ENCODE results near the gene CA4. TPM values are rescaled to one million over a fixed set of nuclear protein-coding genes. Genes with fewer than 3 reads are reported as not detected.
A peak's percentile ranks its signal among the peaks of the same experiment; 100 is the strongest.

CA4 gene
- total and polyA plus RNA-seq, 3 donors from 2014 or later: 0.94 to 3.1 (median 2.5) TPM

GRCh38 chr17:60139438-60140285 is 10.1 kb upstream of the CA4 start:
- DNase-seq: peak; percentile 80
- Histone ChIP-seq H3K4me1 (peaks cover 26% of the 10 kb centered on the region), H3K36me3 (ENCODE audit: low read depth, missing control alignments) (no peaks in the 10 kb centered on the region), H3K27me3 (no peaks in the 10 kb centered on the region), H3K27ac (no peak overlapping the region), H3K9me3 (no peaks in the 10 kb centered on the region), H3K4me3 (peak overlapping the region; percentile 12 to 14)
- WGBS, 2 donors: 5 to 6% methylated on average over 27 to 62 of the region's 66 CpGs
- intact Hi-C loops (cut with DNase I; ENCODE audit: low total_unique reads): loop anchor here (10.0 kb wide), 1 partner anchor 295 kb away; no protein-coding TSS in a partner anchor
- TF ChIP-seq POLR2A (IDR thresholded peaks at IDR 0.05): no peak
- peak in 2 of 3 experiments; percentile 35 to 42 for TF ChIP-seq CTCF (IDR thresholded peaks at IDR 0.05)

- no peaks in the 10 kb centered on the region for H3K27me3 ChIP-seq
- no peak overlapping the region for H3K27ac ChIP-seq
- no peak for TF ChIP-seq CTCF (IDR thresholded peaks at IDR 0.05)
- TF ChIP-seq POLR2A (IDR thresholded peaks at IDR 0.05): no peak
- WGBS, 2 donors: 6 to 7% methylated on average over 16 to 52 of the region's 52 CpGs
- H3K9me3 ChIP-seq: no peaks in the 10 kb centered on the region
- intact Hi-C loops (cut with DNase I; ENCODE audit: low total_unique reads): no loop called here
- H3K36me3 ChIP-seq (ENCODE audit: low read depth, missing control alignments): no peaks in the 10 kb centered on the region
- H3K4me1 ChIP-seq: peaks cover 26% of the 10 kb centered on the region
- no peak overlapping the region for H3K4me3 ChIP-seq
- no peak for DNase-seq
Observed at GRCh38 chr17:60141111-60142018, 8.4 kb upstream of the CA4 start.

- Histone ChIP-seq H3K36me3 (ENCODE audit: low read depth, missing control alignments) (no peaks in the 10 kb centered on the region), H3K27ac (no peak overlapping the region), H3K27me3 (no peaks in the 10 kb centered on the region), H3K4me3 (no peak overlapping the region), H3K9me3 (no peaks in the 10 kb centered on the region), H3K4me1 (peaks cover 26% of the 10 kb centered on the region)
- DNase-seq: peak; percentile 92
- intact Hi-C loops (cut with DNase I; ENCODE audit: low total_unique reads): no loop called here
- WGBS, 2 donors: 15 to 20% methylated on average over 10 of the region's 10 CpGs
- TF ChIP-seq POLR2A (IDR thresholded peaks at IDR 0.05) (no peak), CTCF (IDR thresholded peaks at IDR 0.05) (peak in 2 of 3 experiments; percentile 50 to 52)
Observed at GRCh38 chr17:60142872-60143499, 6.8 kb upstream of the CA4 start.

GRCh38 chr17:60145006-60145935 is 4.5 kb upstream of the CA4 start:
- H3K27me3 ChIP-seq: no peaks in the 10 kb centered on the region
- no peaks in the 10 kb centered on the region for H3K36me3 ChIP-seq (ENCODE audit: low read depth, missing control alignments)
- peaks cover 20% of the 10 kb centered on the region for H3K4me1 ChIP-seq
- intact Hi-C loops (cut with DNase I; ENCODE audit: low total_unique reads): no loop called here
- 42 to 45% methylated on average over 17 of the region's 17 CpGs for WGBS, 2 donors
- no peaks in the 10 kb centered on the region for H3K9me3 ChIP-seq
- H3K27ac ChIP-seq: no peak overlapping the region
- no peak overlapping the region for H3K4me3 ChIP-seq
- no peak for DNase-seq
- TF ChIP-seq POLR2A (IDR thresholded peaks at IDR 0.05): no peak
- TF ChIP-seq CTCF (IDR thresholded peaks at IDR 0.05): no peak
